Activated gamma-delta T cell treated with anti-CD3 and anti-CD28 coated beads, Interleukin-2, amount 50 U/mL, for 16 hours (primary cell): ENCODE measurements around the gene TENT4B.
A peak's percentile ranks its signal among the peaks of the same experiment; 100 is the strongest.

Experiments used
- DNase-seq: peaks from one replicate; pipeline ENCODE4 v3.0.0-alpha.2; 2020; ENCODE audit warnings: low read depth

Gene TENT4B

DNA sequence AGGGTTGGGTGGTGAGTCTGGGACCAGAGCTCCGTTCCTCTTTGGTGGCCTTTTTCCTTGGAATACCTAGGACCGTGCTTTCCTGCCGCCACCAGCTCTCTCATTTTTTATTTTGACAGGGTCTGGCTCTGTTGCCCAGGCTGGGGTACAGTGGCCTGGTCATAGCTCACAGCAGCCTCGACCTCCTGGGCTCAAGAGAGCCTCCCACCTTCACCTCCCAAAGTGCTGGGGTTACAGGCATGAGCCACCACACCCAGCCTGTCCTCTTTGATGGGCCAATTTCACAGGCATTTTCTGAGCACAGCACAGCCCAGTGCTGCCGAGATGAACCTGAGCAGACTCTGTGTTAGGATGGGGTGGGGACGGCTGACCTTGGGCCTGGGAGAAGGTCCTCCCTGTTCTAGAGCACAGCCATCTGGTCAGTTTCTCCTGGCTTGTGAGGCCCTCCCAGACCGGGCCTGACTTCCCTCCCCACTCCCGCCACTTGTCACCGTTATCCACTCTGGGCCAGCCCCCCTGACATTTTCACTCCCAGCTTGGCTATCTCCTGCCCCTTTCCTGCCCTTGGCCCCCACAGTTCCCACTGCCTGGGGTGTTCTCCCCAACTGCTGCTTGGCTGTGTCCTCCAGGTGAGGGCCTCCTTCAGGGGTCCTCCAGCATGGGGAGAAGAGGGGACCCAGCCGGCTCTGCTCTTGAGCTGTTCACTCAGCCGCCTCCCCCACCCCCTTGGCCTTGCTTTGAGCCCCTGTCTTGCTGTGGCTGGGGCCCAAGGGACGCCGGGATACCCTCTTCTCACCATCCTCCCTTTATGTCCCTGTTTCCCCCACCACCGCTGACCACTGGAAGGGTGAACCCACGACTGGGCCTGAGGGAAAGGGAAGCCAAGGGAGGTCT, 118.3 kb downstream of the TENT4B start:
- no peak for DNase-seq

DNA sequence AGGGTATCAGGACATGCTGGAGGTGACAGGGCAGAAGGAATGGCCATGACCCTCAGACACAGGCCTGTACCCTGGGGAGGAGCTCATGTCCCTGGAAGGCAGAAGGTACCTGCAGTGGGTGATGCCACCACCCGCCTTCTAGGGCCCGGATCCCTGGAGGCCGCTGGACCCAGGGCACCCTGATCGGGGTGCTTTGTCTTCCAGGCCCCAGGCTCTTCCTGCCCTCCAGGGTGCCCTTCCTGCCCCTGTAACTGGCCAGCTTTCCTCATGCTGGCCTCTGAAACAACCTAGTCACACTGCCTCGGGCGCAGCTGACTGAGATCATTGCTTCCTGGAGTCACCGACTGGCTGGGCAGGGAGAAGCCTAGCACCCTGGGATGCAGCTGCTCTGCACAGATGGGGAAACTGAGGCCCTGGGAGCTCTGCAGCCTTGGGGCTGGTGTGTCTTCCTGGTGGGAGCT, 119.0 kb downstream of the TENT4B start:
- no peak for DNase-seq

DNA sequence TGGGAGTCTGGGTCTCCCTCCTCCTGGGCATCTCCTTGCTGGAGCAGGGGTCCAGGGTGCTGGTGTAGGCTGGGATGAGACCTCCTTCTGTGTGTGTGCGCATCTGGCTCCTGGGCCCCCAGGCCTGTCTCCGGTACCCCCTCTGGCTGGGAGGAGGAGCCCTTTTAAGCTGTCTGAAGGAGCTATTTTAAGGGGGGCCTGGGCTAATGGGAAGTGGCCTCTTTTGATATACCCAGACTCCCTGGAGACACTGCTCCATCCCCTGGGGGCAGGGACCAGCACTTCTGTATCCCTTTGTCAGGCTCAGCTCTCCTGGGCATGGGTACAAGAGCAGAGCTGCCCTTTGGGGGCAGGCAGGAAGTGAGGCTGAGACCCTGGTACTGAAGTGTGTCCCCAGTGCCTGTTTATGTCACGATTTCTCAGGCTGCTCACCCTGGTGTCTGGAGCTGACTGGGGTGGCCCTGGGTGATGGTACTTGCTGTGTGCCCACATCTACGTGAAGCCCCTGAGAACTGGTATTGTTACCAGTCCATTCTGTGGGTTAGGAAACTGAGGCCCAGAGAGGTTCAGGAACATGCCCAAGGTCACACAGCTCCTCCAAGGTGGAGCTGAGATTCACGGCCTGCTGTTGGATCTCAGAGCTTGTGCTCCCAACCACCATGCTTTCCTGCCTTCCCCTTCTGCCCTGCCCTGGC, 119.7 kb downstream of the TENT4B start:
- no peak for DNase-seq

DNA sequence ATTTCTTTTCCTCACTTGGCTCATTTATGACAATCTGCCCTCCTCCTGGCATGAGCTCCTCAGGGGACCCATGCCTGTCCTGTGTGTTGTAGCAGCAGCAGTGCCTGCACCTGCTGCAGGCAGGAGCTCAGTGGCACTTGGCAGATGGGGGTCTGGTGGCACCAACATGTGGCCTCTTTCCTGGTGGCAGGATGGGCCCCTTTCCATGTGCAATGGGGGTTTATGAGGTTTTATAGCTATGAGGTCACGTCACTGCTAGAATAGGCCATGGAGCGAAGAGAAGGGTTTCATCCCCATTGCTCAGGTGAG, 120.2 kb downstream of the TENT4B start:
- no peak for DNase-seq

DNA sequence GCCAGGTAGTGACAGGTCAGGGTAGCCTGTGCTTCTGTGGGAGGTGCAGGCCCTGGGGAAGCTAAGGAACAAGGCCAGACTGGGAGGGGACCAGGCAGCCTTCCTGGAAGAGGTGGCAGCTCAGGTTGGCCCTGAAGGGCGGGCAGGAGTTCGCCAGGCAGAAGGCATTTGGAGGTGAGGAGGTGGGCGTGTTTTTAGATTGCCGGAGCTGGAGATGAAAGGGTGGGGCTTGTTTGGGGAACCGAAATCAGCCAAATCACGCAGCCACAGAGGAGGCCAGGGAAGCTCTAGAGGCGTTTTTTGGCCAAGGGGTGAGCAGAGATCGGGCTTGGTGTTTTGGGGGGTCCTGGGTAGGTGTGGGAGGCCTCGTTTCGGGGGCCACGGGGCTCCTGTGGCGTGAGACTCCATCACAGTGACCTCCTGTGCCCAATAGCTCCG, 120.8 kb downstream of the TENT4B start:
- DNase-seq, result no peak

DNA sequence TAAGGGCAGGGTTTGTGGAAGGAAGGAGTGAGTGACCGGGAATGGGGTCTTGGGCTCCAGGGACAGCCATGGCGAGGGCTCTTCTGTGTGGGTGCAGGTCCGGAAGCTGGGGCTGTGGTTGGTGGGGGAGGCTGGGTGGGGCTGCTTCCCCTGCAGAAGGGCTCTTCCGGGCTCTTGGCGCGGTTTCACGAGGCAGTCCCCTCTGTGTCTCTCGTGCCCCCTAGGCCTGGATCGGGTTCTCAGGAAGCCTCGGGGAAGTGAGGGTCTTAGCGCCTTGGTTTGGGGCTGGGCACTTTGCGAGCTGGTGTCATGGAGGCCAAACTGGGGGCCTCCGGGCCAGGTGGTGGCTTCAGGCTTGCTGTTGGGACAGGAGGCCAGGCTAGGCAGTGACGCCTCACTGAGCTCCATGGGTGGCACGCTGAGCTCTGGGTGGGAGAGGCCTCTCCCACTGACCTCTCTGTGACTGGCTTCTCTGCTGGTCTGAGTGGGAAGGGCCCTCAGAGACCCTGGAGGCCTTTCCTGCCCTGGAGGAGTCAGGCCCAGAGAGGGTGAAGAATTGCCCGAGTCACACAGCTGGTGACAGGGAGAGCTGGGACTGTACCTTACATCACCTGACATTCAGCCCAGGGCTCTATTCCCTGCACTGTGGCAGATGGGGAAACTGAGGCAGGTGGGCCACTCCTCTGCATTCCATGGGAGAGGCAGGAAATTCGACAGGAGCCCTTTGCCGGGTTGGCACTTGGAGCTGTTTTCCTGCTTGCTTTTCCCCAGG, 121.4 kb downstream of the TENT4B start:
- DNase-seq, result peak; percentile 36

DNA sequence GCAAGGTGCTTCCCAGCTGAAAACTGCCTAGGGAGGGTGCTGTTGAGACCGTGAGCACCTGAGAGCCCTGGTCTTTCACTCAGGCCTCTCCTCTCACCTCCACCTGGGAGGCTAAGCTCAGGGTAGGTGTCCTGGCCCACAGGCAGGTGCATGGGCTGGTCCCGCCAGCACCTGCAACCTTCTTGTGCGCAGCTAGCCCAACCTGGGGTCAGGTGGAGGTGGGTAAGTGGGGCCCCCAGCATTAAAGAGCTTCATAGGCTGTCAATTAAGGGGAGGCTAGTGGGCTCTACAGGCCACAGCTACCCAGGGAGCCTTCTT, 122.0 kb downstream of the TENT4B start:
- no peak for DNase-seq

DNA sequence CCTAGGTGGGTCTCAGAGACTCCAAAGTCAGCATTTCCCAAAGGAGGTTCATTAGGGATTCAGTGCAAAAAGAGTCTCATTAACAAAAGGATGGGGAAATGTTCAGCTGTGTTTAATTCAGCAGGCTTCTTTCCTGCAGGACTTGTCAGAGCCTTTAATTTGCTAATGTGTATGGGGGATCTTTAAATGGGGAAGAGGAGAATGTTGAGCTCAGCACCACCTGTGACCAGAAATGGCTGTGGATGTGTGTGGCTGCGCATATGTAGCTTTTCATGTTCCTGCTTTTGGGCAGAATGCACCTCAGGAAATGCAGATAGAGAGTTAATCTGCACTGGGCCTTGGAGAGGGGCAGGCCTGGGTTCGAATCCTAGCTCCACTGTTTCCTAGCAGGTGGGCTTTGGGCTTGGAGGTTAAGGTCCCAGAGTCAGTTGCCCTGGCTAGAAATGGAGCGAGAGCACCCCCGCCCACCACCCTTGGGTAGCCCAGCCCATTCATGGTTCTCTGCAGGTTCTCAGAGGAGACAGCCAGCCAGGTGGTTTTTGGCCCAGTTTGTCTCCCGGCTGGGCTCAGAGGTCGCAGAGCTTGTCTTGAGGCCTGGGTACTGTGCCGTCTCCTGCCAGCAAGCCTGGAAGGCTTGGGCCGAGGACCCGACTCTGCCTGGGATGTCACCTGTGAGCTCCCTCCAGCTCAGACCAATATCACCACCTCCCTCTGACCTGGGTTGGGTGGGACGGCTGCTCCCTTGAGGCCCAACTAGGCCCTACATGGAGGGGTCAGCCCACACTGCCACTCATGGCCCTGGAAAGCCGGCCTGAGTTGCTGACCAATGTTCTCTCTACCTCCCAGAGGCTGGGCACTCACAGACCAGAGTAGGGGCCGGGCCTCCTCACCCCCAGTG, 122.6 kb downstream of the TENT4B start:
- no peak for DNase-seq

DNA sequence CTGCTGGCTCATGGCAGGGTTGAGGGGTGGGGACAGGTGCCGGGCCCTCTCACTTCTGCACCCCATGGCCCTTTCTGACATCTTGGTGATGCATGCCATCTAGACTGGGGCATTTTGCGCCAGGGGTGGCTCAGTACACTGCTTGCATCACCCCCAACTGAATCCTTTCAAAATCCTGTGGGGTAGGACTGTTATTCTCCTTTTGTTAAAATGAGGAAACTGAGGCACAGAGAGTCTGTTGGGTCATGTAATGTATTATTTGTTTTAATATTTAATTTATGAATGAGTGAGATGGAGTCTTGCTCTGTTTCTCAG, 123.2 kb downstream of the TENT4B start:
- no peak for DNase-seq

DNA sequence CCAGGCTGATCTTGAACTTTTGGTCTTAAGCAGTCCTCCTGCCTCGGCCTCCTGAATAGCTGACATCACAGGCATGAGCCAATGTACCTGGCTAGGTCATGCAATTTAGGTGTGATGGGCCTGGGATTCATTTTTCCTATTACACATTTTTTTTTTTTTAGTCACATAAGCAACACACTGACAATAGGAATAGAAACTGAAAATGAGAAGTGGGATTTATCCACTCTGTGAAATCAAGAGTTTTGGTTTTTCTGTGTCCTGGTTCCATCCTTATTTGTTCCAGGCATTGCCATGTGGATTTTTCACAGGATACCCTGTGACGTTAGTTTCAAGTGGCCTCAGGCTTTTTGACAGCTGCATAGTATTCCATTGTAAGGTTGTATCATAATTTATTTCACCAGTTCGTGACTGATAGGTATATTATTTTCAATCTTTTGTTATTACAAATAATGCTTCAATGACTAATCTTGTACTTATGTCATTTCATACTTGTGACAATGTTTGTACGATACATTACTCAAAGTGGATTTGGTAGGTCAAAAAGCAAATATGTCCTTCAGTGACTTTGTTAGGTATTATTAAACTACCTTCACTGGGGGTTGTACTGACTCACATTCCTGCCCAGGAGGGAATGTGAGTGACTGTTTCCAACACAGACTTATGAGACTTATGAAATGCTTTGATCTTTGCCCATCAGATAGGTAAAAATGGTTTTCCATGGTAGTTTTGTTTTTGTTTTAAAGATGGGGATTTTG, 123.9 kb downstream of the TENT4B start:
- no peak for DNase-seq

DNA sequence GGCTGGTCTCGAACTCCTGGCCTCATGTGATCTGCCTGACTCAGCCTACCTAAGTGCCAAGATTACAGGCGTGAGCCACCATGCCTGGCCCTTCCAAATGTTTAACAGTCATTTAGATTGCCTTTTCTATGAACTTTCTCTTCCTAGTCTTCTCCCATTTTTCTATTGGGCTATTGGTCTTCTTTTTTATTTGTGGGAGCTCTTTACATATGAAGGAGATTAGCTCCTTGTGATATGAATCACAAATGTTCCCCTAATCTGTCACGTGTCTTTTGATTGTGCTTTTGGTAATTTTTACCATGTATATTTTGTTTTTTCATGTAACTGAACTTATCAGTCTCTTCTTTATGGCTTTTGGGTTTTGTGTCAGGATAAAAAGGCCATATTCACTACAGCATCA, 125.1 kb downstream of the TENT4B start:
- no peak for DNase-seq

DNA sequence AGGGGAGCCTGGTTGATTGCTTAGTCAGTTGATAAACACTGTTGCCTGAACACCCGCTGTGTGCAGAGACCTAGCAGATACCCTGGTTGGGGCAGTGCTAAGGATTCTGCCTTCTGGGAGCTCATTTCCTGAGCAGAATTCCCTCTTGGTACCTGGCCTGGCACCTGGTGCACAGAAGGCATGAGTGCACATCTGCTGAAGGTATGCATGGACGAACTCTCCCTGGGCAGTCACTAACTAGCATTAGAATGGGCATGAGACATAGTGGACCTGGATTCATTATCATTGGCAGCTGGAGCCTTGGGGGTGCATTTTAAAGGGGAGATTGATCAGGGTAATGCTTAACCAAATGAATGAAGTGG, 126.4 kb downstream of the TENT4B start:
- no peak for DNase-seq

DNA sequence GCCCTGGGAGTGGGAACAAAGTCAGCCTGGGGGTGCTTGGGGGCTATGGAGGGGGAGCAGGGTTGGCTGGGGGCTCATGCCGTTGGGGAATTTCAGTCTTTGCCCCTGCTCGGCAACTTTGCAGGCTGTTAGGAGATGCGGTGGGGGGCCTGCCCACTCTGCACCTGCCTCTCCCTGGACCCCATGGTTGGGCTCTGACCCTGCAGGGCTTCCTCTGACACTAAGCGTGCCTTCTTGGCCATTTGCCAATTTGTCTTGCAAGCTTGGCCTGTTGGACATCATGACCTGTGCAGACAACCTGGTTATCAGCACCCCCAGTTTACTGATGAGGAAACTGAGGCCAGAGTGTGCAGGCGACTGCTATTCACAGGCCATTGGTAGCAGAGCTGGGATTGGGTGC, 127.8 kb downstream of the TENT4B start:
- no peak for DNase-seq
